Neural crest cell (in vitro differentiated cells): ENCODE measurements around the gene CYB561A3. TPM values are rescaled to one million over a fixed set of nuclear protein-coding genes. Genes with fewer than 3 reads are reported as not detected.

Experiments used
- DNase-seq: peaks from one replicate; pipeline ENCODE4 v3.0.0; 2021; ENCODE audit warnings: low read depth, mixed read lengths, low spot score
- H3K27ac Mint-ChIP-seq: one replicate; pipeline ENCODE4 v1.8.0; 2021; ENCODE audit warnings: mild to moderate bottlenecking, mixed read lengths; ENCODE audit not compliant: unreplicated experiment
- H3K27me3 Mint-ChIP-seq: 2 replicates; pipeline ENCODE4 v1.8.0; 2021; ENCODE audit warnings: low read depth, mild to moderate bottlenecking, mixed read lengths
- H3K36me3 Mint-ChIP-seq: 2 replicates; pipeline ENCODE4 v1.8.0; 2021; ENCODE audit warnings: low read depth, mild to moderate bottlenecking, mixed read lengths
- H3K4me1 Mint-ChIP-seq: 2 replicates; pipeline ENCODE4 v1.8.0; 2021; ENCODE audit warnings: mixed read lengths
- H3K4me3 Mint-ChIP-seq: one replicate; pipeline ENCODE4 v1.8.0; 2021; ENCODE audit warnings: mild to moderate bottlenecking, mixed read lengths
- H3K9me3 Mint-ChIP-seq: 2 replicates; pipeline ENCODE4 v1.8.0; 2021; ENCODE audit warnings: mixed read lengths
- total RNA-seq: library from RNA; stranded (reverse); gene quantifications from 2 replicates; pipeline ENCODE4 v1.2.1, GENCODE V29; 2021
- TF ChIP-seq, protein P1 (sequence below): fragments of 200-600 bp; sonication (generic); conservative IDR thresholded peaks from 2 replicates; pipeline ENCODE4 v1.5.0; 2021; ENCODE audit warnings: antibody characterized with exemption, mild to moderate bottlenecking

Gene CYB561A3
- total RNA-seq, 1 donor from 2014 or later, result 28.9 TPM

DNA sequence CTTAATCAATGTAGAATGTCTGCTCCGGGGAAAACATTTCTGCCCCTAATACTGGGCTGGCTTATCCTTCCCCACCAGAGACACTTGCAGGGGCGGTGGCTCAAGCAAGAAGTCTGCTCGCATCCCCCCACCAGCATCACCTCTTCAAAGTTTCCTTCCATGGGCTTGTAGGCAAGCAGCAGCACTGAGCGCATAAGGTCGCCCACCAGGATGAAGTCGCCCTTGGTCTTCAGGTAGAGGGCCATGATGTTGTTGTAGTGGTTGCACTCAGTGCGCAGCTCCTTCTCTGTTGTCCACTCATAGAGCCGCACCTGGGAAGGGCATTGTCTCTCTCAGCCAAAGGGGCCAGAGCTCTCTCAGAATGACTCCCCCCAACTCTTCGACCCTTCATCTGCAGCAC is 58.0 kb downstream of the CYB561A3 start:
- TF ChIP-seq, protein P1, sequence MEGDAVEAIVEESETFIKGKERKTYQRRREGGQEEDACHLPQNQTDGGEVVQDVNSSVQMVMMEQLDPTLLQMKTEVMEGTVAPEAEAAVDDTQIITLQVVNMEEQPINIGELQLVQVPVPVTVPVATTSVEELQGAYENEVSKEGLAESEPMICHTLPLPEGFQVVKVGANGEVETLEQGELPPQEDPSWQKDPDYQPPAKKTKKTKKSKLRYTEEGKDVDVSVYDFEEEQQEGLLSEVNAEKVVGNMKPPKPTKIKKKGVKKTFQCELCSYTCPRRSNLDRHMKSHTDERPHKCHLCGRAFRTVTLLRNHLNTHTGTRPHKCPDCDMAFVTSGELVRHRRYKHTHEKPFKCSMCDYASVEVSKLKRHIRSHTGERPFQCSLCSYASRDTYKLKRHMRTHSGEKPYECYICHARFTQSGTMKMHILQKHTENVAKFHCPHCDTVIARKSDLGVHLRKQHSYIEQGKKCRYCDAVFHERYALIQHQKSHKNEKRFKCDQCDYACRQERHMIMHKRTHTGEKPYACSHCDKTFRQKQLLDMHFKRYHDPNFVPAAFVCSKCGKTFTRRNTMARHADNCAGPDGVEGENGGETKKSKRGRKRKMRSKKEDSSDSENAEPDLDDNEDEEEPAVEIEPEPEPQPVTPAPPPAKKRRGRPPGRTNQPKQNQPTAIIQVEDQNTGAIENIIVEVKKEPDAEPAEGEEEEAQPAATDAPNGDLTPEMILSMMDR, result no peak
- Mint-ChIP-seq H3K4me3 (no peak overlapping the region), H3K36me3 (peaks cover 20% of the 10 kb centered on the region), H3K27ac (no peak overlapping the region), H3K27me3 (no peaks in the 10 kb centered on the region), H3K4me1 (peaks cover 10% of the 10 kb centered on the region), H3K9me3 (no peaks in the 10 kb centered on the region)
- DNase-seq, result no peak

DNA sequence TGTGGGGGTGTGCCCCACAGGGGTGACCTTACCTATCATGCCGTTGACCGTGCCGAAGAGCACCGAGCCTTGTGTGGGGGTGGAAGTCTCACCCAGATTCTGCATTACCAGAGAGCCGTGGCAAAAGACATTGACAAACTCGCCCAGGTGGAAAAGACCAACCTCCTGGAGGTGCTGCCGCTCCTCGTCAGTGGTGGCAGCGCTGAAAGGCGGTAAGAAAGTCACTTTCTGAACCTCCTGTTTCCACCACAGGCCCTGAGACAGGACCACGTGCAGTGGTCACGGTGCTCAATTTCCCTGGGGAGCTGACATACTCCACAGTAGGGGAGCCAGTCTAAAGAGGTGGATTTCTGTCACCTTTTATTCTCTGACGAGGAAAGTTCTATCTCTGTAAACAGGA is 59.1 kb downstream of the CYB561A3 start:
- TF ChIP-seq, protein P1, result no peak
- no peaks in the 10 kb centered on the region for H3K9me3 Mint-ChIP-seq
- no peaks in the 10 kb centered on the region for H3K27me3 Mint-ChIP-seq
- no peak for DNase-seq
- no peak overlapping the region for H3K4me3 Mint-ChIP-seq
- no peak overlapping the region for H3K27ac Mint-ChIP-seq
- peaks cover 27% of the 10 kb centered on the region for H3K36me3 Mint-ChIP-seq
- peaks cover 22% of the 10 kb centered on the region for H3K4me1 Mint-ChIP-seq

Other genes with a start within 250 kb of the CYB561A3 start
- gene VPS37C, start 200.5 kb downstream of the CYB561A3 start, total RNA-seq, result 25.8 and 26.0 TPM in 2 replicates
- not detected in 2 replicates for gene PGA3, start 158.4 kb downstream of the CYB561A3 start, total RNA-seq
- gene PGA4, start 139.5 kb downstream of the CYB561A3 start, total RNA-seq, result not detected in 2 replicates
- gene PGA5, start 120.7 kb downstream of the CYB561A3 start, total RNA-seq, result not detected in 2 replicates
- 42.0 and 42.1 TPM in 2 replicates for gene VWCE, start 66.6 kb downstream of the CYB561A3 start, total RNA-seq
- 315 and 329 TPM in 2 replicates for gene DDB1, start 28.8 kb downstream of the CYB561A3 start, total RNA-seq
- 46.9 and 53.9 TPM in 2 replicates for gene TKFC, start 28.7 kb downstream of the CYB561A3 start, total RNA-seq
- 47.8 and 52.6 TPM in 2 replicates for gene TMEM138, start 492 bp upstream of the CYB561A3 start, total RNA-seq
- gene TMEM216, start 30.7 kb upstream of the CYB561A3 start, total RNA-seq, result 23.5 and 23.9 TPM in 2 replicates
- gene CPSF7, start 68.1 kb upstream of the CYB561A3 start, total RNA-seq, result 144 and 150 TPM in 2 replicates
- 33.8 and 35.0 TPM in 2 replicates for gene SDHAF2, start 68.2 kb upstream of the CYB561A3 start, total RNA-seq
- 2.8 and 2.9 TPM in 2 replicates for gene LRRC10B, start 146.9 kb upstream of the CYB561A3 start, total RNA-seq
- gene SYT7, start 219.2 kb upstream of the CYB561A3 start, total RNA-seq, result 3.8 and 4.1 TPM in 2 replicates